ENCODE measurements around the gene YARS1.

DNA sequence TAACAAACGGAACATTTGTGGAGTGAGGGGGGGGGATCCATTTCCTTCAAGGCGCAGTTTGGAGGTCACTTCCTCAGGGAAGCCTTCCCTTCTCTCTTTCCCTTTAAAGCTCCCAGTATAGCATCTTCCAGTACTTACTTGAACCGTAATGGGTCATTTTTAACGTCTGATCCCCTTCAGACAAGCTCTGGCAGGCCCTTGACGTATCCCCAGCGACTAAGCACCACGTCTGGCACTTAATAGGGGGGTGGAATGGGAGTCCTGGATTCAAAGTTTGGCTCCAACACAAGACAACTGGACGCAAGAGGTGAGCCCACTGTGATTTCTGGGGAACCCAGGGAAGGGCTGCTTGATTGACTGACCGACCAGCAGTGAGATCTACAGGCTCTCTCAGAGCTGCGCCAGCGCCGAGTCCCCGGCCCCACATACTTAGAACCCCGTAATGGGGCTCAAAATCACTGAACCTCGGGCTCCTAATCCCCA is 441 bp downstream of the YARS1 start:
- TF ChIP-seq POLR2A (IDR thresholded peaks at IDR 0.05; ENCODE audit: low read length) (no peak), GATA1 (IDR thresholded peaks at IDR 0.05; ENCODE audit: low read depth, low read length) (no peak)
